ENCODE data around the gene SHISAL1.
A peak's percentile ranks its signal among the peaks of the same experiment; 100 is the strongest.
"Not testable (repeated sequence)": the region's sequence is repeated elsewhere in the genome, so short reads cannot be mapped to it uniquely, and the experiment has no call there.

The SHISAL1 gene

DNA sequence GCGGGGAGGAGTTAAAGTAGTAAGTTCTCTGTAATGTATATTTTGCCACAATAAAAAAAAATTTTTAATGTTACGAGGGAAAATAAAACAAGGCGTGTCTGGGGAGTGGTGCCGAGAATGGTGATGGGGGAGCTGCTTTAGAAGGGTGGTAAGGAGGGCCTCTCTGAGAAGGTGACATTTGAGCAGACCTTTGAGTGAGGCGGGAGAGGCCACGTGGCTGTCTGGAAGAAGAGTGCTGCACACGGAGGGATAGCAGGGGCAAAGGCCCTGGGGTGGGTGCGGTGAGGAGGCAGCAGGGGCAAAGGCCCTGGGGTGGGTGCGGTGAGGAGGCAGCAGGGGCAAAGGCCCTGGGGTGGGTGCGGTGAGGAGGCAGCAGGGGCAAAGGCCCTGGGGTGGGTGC, 10.4 kb downstream of the SHISAL1 start:
- DNase-seq (ENCODE audit: low spot score), result not testable (repeated sequence)

GRCh38 chr22:44301039-44301438, 11.7 kb downstream of the SHISAL1 start:
- DNase-seq (ENCODE audit: low spot score), result no peak

DNA sequence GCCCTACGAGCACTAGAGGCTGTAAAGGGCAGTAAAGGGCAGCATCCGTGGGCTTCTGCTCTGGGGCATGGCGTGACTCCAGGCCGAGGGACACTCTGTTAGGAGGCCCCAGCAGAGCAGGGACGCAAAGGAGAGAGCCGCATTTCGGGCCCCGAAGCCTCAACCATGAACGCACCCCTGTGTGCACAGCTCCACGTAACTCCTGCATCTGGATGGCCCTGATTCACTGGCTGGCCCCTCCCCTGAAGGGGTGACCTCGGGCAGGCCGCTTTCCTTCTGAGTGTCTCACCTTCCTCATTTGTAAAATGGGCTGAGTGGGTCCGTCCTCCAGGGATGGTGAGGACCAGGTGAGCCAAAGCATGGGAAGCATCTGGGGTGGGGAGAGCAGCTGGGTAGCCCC, 13.6 kb downstream of the SHISAL1 start:
- DNase-seq (ENCODE audit: low spot score), result no peak

- no peak for DNase-seq (ENCODE audit: low spot score)
Measured at GRCh38 chr22:44298406-44299091, 14.2 kb downstream of the SHISAL1 start.

DNA sequence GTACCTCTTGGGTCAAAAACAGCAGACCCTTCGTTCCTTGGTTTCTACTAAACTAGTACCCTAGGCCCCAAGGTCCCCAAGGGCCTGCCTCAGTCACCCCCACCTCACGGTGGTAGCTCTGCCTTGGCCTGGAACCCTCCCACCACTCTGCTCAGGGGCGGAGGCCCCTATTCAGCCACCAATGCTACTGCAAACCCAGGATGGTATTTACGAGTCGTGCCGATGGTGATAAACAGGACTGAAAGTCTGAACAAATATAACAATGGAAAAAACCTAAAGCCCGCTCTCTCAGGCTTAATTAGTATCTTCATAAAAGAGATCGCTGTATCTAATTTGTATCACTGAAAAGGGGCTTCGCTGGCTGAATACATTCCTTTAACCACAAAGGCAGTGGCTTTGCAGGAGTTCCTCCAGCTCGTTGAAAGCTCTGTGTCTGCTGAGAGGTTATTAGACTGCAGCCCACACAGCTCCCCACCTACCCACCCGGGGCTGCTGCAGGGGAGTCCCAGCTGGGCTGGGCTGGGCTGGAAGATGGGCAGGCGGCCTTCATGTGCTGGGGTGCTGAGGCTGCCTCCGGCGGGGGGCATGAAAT, 15.2 kb downstream of the SHISAL1 start:
- no peak for DNase-seq (ENCODE audit: low spot score)

- DNase-seq (ENCODE audit: low spot score), result no peak
Measured at GRCh38 chr22:44295406-44295805, 17.3 kb downstream of the SHISAL1 start.

- DNase-seq (ENCODE audit: low spot score), result no peak
Measured at GRCh38 chr22:44293876-44294275, 18.9 kb downstream of the SHISAL1 start.

GRCh38 chr22:44293034-44293433, 19.7 kb downstream of the SHISAL1 start:
- peak; percentile 39 for DNase-seq (ENCODE audit: low spot score)

DNA sequence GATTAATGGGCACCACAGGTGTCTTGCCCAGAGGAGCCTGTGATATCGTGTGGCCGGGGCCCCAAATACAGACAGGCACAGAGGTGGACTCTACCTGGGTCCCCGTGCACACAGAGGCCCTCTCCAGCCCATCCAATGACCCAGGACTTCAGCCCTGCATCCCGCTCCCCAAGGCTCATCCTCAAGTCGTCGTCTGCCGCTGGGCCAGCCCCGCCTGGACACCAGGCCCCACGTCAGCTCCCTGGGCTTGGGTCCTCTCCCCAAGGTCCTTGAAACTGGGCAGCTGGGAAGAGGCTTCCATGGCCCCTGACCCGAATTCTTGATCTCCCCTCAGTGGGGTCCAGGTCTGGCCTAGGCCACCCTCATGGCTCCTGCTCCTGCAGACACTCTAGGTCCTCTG, 20.2 kb downstream of the SHISAL1 start:
- no peak for DNase-seq (ENCODE audit: low spot score)

- no peak for DNase-seq (ENCODE audit: low spot score)
Measured at GRCh38 chr22:44291674-44292360, 20.9 kb downstream of the SHISAL1 start.

- no peak for DNase-seq (ENCODE audit: low spot score)
Measured at GRCh38 chr22:44291265-44291664, 21.5 kb downstream of the SHISAL1 start.

- no peak for DNase-seq (ENCODE audit: low spot score)
Measured at GRCh38 chr22:44289414-44290171, 23.2 kb downstream of the SHISAL1 start.

DNA sequence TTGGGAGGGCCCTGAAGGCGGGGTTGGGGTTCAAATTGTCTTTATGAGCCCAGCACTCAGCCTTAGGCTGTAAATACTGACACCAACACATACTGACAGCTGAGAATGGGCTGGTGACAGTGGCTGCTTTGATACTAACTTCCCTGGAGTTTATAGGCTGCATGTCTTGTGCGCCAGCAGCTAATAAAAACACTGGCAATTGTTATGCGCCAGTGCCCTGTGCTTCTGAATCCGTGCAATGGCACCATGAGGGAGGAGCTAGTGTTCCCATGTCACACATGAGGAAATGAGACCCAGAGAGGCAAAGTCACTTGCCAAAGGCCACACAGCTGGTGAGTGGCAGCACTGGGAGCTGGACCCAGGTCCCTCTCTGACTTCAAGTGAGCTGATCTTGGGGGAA, 23.8 kb downstream of the SHISAL1 start:
- DNase-seq (ENCODE audit: low spot score), result no peak

DNA sequence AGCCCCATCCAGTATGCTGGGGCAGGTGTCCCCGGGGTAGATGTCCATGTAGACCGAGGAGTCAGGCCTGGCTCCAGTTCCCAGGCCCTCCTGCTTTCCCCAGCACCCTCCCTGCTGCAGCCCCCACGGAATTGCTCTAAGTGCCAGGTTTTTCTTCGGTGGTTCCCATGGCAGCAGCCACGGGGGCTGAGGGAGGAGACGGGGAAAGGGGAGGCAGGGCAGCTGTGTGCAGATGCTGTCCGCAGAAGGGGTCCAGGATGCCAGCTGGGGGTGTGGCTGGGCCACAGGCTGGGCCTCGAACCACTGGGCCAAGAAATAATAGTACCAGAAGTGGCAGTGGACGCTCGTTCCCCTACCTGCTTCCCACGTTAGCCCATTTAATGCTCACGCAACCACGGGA, 25.0 kb downstream of the SHISAL1 start:
- no peak for DNase-seq (ENCODE audit: low spot score)

GRCh38 chr22:44287121-44287693, 25.5 kb downstream of the SHISAL1 start:
- no peak for DNase-seq (ENCODE audit: low spot score)

DNA sequence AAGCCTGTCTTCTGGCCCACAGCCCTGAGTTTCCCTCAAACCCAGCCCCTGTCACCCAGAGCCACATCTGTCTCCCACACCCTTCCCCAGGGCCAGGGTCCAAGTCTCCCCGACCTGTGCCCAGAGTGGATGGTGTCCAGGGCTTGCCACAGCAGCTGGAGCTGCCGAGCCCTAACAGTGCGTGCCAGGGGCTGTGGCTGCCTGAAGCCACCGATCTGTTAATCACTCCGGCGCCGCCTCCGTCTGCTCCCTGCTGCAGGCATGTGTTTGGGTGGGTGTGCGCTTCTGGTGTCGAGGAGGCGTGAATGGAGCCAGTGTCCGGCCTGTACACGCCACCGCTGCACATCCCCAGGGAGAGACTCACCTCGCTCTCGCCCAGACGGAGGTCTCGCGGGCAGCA, 26.1 kb downstream of the SHISAL1 start:
- no peak for DNase-seq (ENCODE audit: low spot score)

GRCh38 chr22:44284711-44285110, 28.0 kb downstream of the SHISAL1 start:
- DNase-seq (ENCODE audit: low spot score), result no peak

- no peak for DNase-seq (ENCODE audit: low spot score)
Measured at GRCh38 chr22:44281768-44282637, 30.7 kb downstream of the SHISAL1 start.

DNA sequence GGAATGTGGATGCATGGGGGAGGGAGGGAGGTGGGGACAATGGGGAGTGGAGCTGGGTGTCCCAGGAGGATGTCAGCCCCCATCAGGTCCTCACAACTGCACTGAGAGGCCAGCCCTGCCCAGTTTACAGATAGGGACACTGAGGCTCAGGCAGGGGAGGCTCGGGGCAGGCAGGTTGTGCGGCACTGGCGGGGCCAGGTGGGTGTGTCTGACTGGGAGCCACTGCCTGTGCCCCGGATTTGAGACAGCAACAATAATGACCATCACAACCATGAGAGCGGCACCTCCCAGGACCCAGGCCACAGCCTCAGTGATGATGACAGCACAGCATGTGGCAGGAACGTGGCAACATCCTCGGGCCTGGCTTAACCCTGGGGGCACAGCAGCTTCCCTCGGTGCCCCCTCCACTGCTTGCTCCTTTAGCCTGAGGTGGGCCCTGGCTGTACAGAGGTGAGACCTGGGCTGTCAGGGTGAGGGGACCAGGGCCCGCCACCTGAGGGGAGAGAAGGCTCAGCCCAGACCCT, 32.0 kb downstream of the SHISAL1 start:
- no peak for DNase-seq (ENCODE audit: low spot score)

DNA sequence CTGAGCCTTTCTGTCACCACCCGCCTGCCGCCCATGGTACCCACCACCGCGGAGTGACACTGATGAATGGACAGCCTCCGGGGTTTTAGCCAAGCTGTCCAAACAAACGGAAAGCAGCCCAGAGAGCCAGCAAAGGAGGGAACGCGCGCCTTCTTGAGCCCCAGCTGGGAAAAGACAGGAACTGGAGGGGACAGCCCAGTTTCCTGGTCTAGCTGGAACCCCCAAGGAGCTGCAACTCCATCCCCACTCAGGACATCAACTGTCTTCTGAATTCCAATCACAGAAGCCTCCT, 33.7 kb downstream of the SHISAL1 start:
- no peak for DNase-seq (ENCODE audit: low spot score)

Measured in putamen (tissue), 1 donor.